GM12801 (cell line): Measurements from ENCODE around the gene WARS2.

Experiments
- CTCF ChIP-seq: IDR thresholded peaks from one replicate; pipeline ENCODE4 v1.5.1; 2011; ENCODE audit warnings: control low read depth; ENCODE audit not compliant: insufficient read length; ENCODE audit errors: extremely low read depth

WARS2 gene

GRCh38 chr1:119053917-119054316, 86.5 kb downstream of the WARS2 start:
- no peak for TF ChIP-seq CTCF

- no peak for TF ChIP-seq CTCF
Measured at GRCh38 chr1:119052267-119052666, 88.2 kb downstream of the WARS2 start.

- no peak for TF ChIP-seq CTCF
Measured at GRCh38 chr1:119048624-119049404, 91.6 kb downstream of the WARS2 start.

GRCh38 chr1:119046785-119047438, 93.5 kb downstream of the WARS2 start:
- TF ChIP-seq CTCF = no peak

GRCh38 chr1:119046429-119046784, 94.0 kb downstream of the WARS2 start:
- no peak for TF ChIP-seq CTCF

- TF ChIP-seq CTCF = no peak
Measured at GRCh38 chr1:119045096-119045746, 95.2 kb downstream of the WARS2 start.

- TF ChIP-seq CTCF = no peak
Measured at GRCh38 chr1:119040906-119041305, 99.5 kb downstream of the WARS2 start.
